Tibial nerve (tissue), 4 donors: ENCODE results near the gene NDST1.

Experiments used
- CTCF ChIP-seq, 5 experiments: fragments of 200-600 bp in 3 of 5; fragments of 450-650 bp in 2 of 5; sonication (generic) in 3 of 5; IDR thresholded peaks; one replicate each; pipeline ENCODE4 v1.5.1; 2016 to 2019; ENCODE audit warnings: antibody characterized with exemption in 5 of 5, mild to moderate bottlenecking in 3 of 5, moderate library complexity in 2 of 5
- EP300 ChIP-seq, 2 donors: sonication (generic); formaldehyde crosslinking; IDR thresholded peaks; one replicate each; pipeline ENCODE4 v1.6.1; 2017; ENCODE audit warnings: antibody characterized with exemption in 2 of 2, mild to moderate bottlenecking in 1 of 2
- POLR2A ChIP-seq, 2 donors: fragments of 450-650 bp; IDR thresholded peaks; one replicate each; pipeline ENCODE4 v1.6.1; 2017; ENCODE audit warnings: antibody characterized with exemption in 2 of 2, mild to moderate bottlenecking in 2 of 2, moderate library complexity in 2 of 2

- no peak for TF ChIP-seq CTCF (IDR thresholded peaks at IDR 0.05)
- TF ChIP-seq POLR2A (IDR thresholded peaks at IDR 0.05) = no peak
- TF ChIP-seq EP300 (IDR thresholded peaks at IDR 0.05) = no peak
Observed at GRCh38 chr5:150541895-150542294, 34.0 kb downstream of the NDST1 start.
